ENCODE measurements around the gene CSPG4. TPM values are rescaled to one million over a fixed set of nuclear protein-coding genes. Genes with fewer than 3 reads are reported as not detected.
"Not testable (repeated sequence)": the region's sequence is repeated elsewhere in the genome, so short reads cannot be mapped to it uniquely, and the experiment has no call there.

The CSPG4 gene
- total and polyA plus RNA-seq, 2 of the 8 experiments (the other 6 are each of a cell fraction or from before 2014, with no cell fraction given): 1.4 to 3.0 TPM

DNA sequence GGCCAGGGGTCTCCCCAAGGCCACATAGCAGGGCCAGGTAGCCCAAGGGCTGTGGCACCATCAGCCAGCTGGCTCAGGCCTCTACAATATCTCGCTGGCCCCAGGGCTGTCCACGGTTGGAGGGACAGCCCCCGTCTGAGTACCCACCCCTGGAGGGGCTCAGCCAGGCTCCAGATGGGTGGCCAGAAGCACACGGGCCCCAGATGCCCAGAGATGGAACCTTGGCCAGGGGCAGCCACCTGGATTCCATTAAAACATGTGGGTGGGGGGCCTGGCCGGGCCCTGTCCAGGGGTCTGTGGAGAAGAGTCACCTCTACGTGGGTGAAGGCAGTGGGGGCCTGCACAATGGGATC lies 8.4 kb downstream of the CSPG4 start (continued):
- TF ChIP-seq SP1 (IDR thresholded peaks at IDR 0.05; ENCODE audit: low read depth, low read length) (no peak), KDM5A (IDR thresholded peaks at IDR 0.05; ENCODE audit: low read length) (no peak), CHD2 (IDR thresholded peaks at IDR 0.05; ENCODE audit: low read length) (no peak), EP300 (IDR thresholded peaks at IDR 0.05; ENCODE audit: borderline replicate concordance in 1 of 2, low read depth in 2 of 2, low read length in 2 of 2) (no peak), RAD21 (IDR thresholded peaks at IDR 0.05 in 1 of 2, conservative IDR thresholded peaks at IDR 0.05 in 1 of 2; ENCODE audit: low read depth in 2 of 2, low read length in 2 of 2) (no peak)

DNA sequence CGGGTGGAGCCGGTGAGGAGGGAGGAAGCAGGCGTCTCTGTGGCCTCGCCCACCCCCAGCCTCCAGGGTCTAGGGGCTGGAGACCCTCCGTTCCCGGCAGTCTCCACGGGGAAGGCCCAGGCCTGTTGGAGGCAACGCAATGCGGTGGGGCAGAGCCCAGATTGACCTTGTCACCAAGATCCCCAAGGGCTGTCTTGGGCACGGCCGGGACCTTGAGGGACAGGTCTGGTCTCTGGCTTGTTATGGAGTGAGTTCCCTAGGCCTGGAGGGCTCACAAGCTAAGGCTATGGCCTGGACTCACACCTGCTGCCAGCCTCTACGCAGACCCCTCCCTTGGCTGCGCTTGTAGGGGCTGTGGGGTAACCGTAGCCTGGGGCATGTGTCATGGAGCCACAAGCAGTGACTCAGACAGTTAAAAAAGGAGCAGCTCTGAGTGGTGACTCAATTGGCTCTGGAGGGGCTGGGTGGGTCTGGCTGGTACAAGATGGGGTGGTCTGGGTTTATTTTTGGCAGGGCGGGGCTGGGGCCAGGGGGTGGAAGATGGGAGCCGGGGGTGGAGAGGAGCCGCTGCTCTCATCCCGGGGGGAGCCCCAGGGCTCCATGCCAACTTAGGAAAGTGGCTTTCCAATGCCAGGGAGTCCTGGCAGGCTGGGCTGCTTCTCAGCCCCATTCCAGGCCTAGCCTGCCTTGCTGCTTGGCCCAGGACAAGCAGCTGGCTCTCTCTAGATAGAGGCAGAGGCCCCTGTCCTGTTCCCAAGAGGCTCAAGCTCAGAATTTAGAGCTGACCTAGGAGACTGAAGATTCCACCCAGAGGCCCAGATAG lies 9.0 kb downstream of the CSPG4 start:
- H3K4me1 ChIP-seq (replicated peaks in 1 of 4; ENCODE audit: control insufficient read depth in 3 of 4, insufficient read depth in 4 of 4, low read length in 3 of 4); H3K4me3 ChIP-seq (ENCODE audit: extremely low read depth in 1 of 4, insufficient read depth in 2 of 4, low read depth in 3 of 4, low read length in 4 of 4); H3K4me2 ChIP-seq (ENCODE audit: insufficient read depth in 1 of 2, low read depth in 2 of 2, low read length in 2 of 2); H3K79me2 ChIP-seq (ENCODE audit: control insufficient read depth in 1 of 2, insufficient read depth in 2 of 2, low read length in 2 of 2); H2BK15ac ChIP-seq (ENCODE audit: low read length); H3K36me3 ChIP-seq (ENCODE audit: control insufficient read depth in 2 of 4, insufficient read depth in 4 of 4, low read length in 3 of 4); H3K23me2 ChIP-seq (ENCODE audit: low read depth, low read length); H2BK20ac ChIP-seq (ENCODE audit: low read length); POLR2A ChIA-PET (ENCODE audit: partially characterized antibody); FAIRE-seq; H3K27me3 ChIP-seq (replicated peaks in 1 of 4; ENCODE audit: control insufficient read depth in 3 of 4, extremely low read depth in 1 of 4, insufficient read depth in 3 of 4, low read length in 3 of 4); H2AFZ ChIP-seq (ENCODE audit: low read length); H3K27ac ChIP-seq (ENCODE audit: low read depth, low read length); DNase-seq (ENCODE audit: low read depth in 1 of 2, low spot score in 2 of 2); H2BK5ac ChIP-seq (ENCODE audit: low read depth, low read length); H3K9ac ChIP-seq (replicated peaks in 1 of 4; ENCODE audit: extremely low read depth in 1 of 4, low read depth in 3 of 4, low read length in 3 of 4); H3K14ac ChIP-seq (ENCODE audit: insufficient read length); H4K91ac ChIP-seq (replicated peaks; ENCODE audit: insufficient read length, low read length); H3K79me1 ChIP-seq (ENCODE audit: low read depth, low read length); H3K18ac ChIP-seq (ENCODE audit: extremely low read depth, low read length); H4K20me1 ChIP-seq (replicated peaks in 1 of 2; ENCODE audit: control insufficient read depth in 1 of 2, insufficient read depth in 2 of 2, low read length in 2 of 2); H4K8ac ChIP-seq (ENCODE audit: extremely low read depth, insufficient read depth, low read length); H2AK5ac ChIP-seq (ENCODE audit: low read depth, low read length); H3K56ac ChIP-seq (replicated peaks; ENCODE audit: insufficient read length, low read depth, low read length); H4K5ac ChIP-seq (ENCODE audit: insufficient read length, low read depth, low read length); H3K4ac ChIP-seq (replicated peaks; ENCODE audit: insufficient read length, low read depth, low read length); H2BK12ac ChIP-seq (ENCODE audit: low read depth, low read length); H2BK120ac ChIP-seq (replicated peaks; ENCODE audit: low read depth, low read length); H3K23ac ChIP-seq (ENCODE audit: insufficient read length); H3K9me3 ChIP-seq (ENCODE audit: insufficient read depth in 2 of 2, low read depth in 1 of 2, low read length in 1 of 2): not testable (repeated sequence)
- WGBS, 2 experiments (ENCODE audit: extremely low coverage in 1 of 2, insufficient coverage in 1 of 2, insufficient read length in 1 of 2, insufficient replicate concordance in 2 of 2, low coverage in 1 of 2, low lambda C conversion rate in 2 of 2, missing lambda C conversion rate in 1 of 2): 95% methylated on average over 7 of the region's 18 CpGs; no CpG with 5 or more reads in 1 of the 2 experiments
- CTCF ChIA-PET (ENCODE audit: partially characterized antibody): interaction anchor here (1.1 kb wide), 1 partner anchor 25 kb away, joined by 3 read pairs; no protein-coding TSS in a partner anchor

Measured in H1 (cell line).